ENCODE measurements around the gene HCN2.

DNA sequence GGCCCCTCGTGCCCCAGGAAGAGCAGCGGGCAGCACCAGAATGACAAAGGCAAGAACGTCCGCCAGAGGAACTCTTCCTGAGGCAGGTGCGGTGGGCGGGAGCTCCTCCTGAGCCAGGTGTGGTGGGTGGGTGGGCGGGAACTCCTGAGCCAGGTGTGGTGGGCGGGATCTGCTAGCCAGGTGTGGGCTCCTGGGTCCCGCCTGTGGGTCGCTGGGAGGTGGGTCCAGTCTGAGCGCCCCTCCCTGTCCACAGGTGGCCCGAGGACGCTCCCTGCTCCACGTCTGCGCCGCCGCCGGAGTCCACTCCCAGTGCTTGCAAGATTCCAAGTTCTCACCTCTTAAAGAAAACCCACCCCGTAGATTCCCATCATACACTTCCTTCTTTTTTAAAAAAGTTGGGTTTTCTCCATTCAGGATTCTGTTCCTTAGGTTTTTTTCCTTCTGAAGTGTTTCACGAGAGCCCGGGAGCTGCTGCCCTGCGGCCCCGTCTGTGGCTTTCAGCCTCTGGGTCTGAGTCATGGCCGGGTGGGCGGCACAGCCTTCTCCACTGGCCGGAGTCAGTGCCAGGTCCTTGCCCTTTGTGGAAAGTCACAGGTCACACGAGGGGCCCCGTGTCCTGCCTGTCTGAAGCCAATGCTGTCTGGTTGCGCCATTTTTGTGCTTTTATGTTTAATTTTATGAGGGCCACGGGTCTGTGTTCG lies 7.0 kb upstream of the HCN2 start:
- TF ChIP-seq, protein P1, sequence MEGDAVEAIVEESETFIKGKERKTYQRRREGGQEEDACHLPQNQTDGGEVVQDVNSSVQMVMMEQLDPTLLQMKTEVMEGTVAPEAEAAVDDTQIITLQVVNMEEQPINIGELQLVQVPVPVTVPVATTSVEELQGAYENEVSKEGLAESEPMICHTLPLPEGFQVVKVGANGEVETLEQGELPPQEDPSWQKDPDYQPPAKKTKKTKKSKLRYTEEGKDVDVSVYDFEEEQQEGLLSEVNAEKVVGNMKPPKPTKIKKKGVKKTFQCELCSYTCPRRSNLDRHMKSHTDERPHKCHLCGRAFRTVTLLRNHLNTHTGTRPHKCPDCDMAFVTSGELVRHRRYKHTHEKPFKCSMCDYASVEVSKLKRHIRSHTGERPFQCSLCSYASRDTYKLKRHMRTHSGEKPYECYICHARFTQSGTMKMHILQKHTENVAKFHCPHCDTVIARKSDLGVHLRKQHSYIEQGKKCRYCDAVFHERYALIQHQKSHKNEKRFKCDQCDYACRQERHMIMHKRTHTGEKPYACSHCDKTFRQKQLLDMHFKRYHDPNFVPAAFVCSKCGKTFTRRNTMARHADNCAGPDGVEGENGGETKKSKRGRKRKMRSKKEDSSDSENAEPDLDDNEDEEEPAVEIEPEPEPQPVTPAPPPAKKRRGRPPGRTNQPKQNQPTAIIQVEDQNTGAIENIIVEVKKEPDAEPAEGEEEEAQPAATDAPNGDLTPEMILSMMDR (conservative IDR thresholded peaks at IDR 0.05; ENCODE audit: low read depth, low read length): no peak
- no peak for TF ChIP-seq EZH2 (IDR thresholded peaks at IDR 0.05; ENCODE audit: borderline replicate concordance, low read depth, low read length, poor library complexity, severe bottlenecking)

Data from A673 (cell line).